AG04450 (cell line): Measurements from ENCODE around the gene OLFML2A. TPM values are rescaled to one million over a fixed set of nuclear protein-coding genes. Genes with fewer than 3 reads are reported as not detected.
"Not testable (repeated sequence)": the region's sequence is repeated elsewhere in the genome, so short reads cannot be mapped to it uniquely, and the experiment has no call there.

Source experiments
- CTCF ChIA-PET: fragments of 300-600, 350-600 bp; formaldehyde crosslinking; extraction: SDS; loops from one replicate; lab custom pipeline; 2022; ENCODE audit warnings: antibody characterized with exemption, inconsistent platforms; lab: Charles Lee
- POLR2A ChIA-PET: fragments of 350-600 bp; formaldehyde crosslinking; extraction: SDS; loops from one replicate; lab custom pipeline; 2021; ENCODE audit warnings: antibody characterized with exemption, inconsistent platforms; lab: Yijun Ruan, JAX
- DNase-seq: peaks from one replicate; pipeline ENCODE4 v3.0.0-alpha.2; 2011; ENCODE audit warnings: low read depth, low spot score
- H3K27ac ChIP-seq: one replicate; pipeline ENCODE4 v1.5.1; 2012; ENCODE audit warnings: low read depth, low read length, control low read depth
- H3K27me3 ChIP-seq: one replicate; pipeline ENCODE4 v1.6.0; 2012; ENCODE audit warnings: low read length; ENCODE audit not compliant: control insufficient read depth, insufficient read depth
- H3K4me3 ChIP-seq: 2 replicates; pipeline ENCODE4 v1.5.1; 2011; ENCODE audit warnings: mild to moderate bottlenecking, low read depth, low read length, control low read depth
- H3K9me3 ChIP-seq: 2 replicates; pipeline ENCODE4 v1.5.1; 2012; ENCODE audit warnings: low read length; ENCODE audit not compliant: control insufficient read depth, insufficient read depth
- polyA plus RNA-seq: library from polyadenylated mRNA; depleted of rRNA; stranded (reverse); fragments of >200 nt; gene quantifications from 2 replicates; pipeline ENCODE4 v1.2.3, GENCODE V29; 2011
- TF ChIP-seq, protein P1 (sequence below): IDR thresholded peaks from 2 replicates; pipeline ENCODE4 v1.5.1; 2011; ENCODE audit warnings: low read depth, low read length, control low read depth, inconsistent platforms

OLFML2A gene
- polyA plus RNA-seq, 1 experiment, result 22.3 TPM

- DNase-seq, result no peak
- Histone ChIP-seq H3K27ac (peak overlapping the region; percentile 70), H3K9me3 (no peaks in the 10 kb centered on the region), H3K4me3 (no peak overlapping the region), H3K27me3 (no peaks in the 10 kb centered on the region)
- TF ChIP-seq, protein P1, sequence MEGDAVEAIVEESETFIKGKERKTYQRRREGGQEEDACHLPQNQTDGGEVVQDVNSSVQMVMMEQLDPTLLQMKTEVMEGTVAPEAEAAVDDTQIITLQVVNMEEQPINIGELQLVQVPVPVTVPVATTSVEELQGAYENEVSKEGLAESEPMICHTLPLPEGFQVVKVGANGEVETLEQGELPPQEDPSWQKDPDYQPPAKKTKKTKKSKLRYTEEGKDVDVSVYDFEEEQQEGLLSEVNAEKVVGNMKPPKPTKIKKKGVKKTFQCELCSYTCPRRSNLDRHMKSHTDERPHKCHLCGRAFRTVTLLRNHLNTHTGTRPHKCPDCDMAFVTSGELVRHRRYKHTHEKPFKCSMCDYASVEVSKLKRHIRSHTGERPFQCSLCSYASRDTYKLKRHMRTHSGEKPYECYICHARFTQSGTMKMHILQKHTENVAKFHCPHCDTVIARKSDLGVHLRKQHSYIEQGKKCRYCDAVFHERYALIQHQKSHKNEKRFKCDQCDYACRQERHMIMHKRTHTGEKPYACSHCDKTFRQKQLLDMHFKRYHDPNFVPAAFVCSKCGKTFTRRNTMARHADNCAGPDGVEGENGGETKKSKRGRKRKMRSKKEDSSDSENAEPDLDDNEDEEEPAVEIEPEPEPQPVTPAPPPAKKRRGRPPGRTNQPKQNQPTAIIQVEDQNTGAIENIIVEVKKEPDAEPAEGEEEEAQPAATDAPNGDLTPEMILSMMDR, result no peak
- POLR2A ChIA-PET, result interaction anchor here (0.8 to 1.4 kb wide), 5 partner anchors 13 to 54 kb away, joined by 4 to 21 read pairs (median 7); partner anchors contain the start of gene OLFML2A
- CTCF ChIA-PET, result interaction anchor here (1.0 to 4.8 kb wide), 3 partner anchors 21 to 57 kb away, joined by 4 to 24 read pairs (median 16); partner anchors contain the start of genes OLFML2A and WDR38
These were observed 54.9 kb downstream of the OLFML2A start for GRCh38 chr9:124831642-124832364.

DNA sequence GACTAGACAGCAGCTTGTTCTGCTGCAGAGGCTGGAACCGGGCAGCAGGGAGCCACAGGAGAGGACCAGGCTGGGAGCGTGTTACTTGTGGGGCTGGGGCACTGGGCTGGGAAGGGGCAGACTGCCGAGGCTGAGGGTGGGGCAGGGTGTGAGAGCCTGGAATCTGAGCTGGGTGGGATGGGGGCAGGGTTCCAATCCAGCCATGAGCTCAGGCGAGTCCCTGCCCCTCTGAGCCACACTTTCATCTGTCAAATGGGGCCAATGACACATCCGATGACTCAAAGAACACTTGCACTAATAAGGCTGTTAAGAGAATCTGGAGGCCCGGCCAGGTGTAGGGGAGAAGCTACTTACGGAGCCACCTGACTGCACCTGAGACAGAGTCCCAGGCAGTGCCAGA lies 57.7 kb downstream of the OLFML2A start:
- Histone ChIP-seq H3K9me3 (no peaks in the 10 kb centered on the region), H3K4me3 (no peak overlapping the region), H3K27me3 (no peaks in the 10 kb centered on the region), H3K27ac (no peak overlapping the region)
- DNase-seq, result no peak
- ChIA-PET POLR2A (interaction anchor here (0.7 to 1.5 kb wide), 3 partner anchors 55 to 105 kb away, joined by 3 to 11 read pairs (median 5); no protein-coding TSS in a partner anchor), CTCF (interaction anchor here (0.6 to 4.8 kb wide), 3 partner anchors 9 to 63 kb away, joined by 3 to 24 read pairs (median 3); partner anchors contain the start of gene WDR38)
- TF ChIP-seq, protein P1, result no peak

DNA sequence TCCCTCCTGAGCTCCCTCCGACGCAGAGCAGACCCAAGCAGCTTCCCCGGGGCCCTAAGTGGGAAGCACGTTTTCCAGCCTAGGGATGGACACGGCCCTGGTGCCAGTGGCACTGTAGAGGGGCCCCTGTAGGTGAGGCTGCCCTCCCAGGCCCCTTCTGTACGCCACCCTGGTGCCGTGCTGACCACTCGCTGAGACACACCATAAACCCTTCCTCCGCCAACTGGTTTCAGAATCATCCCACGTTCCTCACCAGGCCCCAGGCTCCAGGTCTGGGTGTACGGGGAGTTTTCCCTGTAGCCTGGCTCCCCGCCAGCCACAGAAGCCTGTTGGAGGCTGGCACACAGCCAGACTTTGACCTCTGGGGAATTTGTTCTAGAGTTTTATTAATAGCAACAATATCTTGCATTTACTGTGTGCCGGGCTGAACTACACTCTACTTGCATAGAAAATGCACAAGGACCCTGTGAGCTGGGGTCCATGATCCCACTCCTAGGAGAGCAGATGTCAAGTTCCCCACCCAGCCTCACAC lies 58.2 kb downstream of the OLFML2A start:
- Histone ChIP-seq H3K4me3 (no peak overlapping the region), H3K27me3 (no peaks in the 10 kb centered on the region), H3K27ac (no peak overlapping the region), H3K9me3 (no peaks in the 10 kb centered on the region)
- ChIA-PET CTCF (interaction anchor here (0.6 to 4.8 kb wide), 3 partner anchors 8 to 63 kb away, joined by 3 to 24 read pairs (median 3); partner anchors contain the start of gene WDR38), POLR2A (interaction anchor here (0.9 to 1.5 kb wide), 2 partner anchors 55 to 64 kb away, joined by 5 to 11 read pairs; no protein-coding TSS in a partner anchor)
- TF ChIP-seq, protein P1, result no peak
- peak; percentile 52 for DNase-seq

DNA sequence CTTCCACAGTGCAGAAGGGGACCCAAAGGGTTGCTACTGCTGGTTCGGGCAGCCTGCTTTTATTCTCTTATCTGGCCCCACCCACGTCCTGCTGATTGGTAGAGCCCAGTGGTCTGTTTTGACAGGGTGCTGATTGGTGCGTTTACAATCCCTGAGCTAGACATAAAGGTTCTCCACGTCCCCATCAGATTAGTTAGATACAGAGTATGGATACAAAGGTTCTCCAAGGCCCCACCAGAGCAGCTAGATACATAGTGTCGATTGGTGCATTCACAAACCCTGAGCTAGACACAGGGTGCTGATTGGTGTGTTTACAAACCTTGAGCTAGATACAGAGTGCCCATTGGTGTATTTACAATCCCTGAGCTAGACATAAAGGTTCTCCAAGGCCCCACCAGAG lies 61.2 kb downstream of the OLFML2A start:
- CTCF ChIA-PET, result interaction anchor here (0.8 to 1.8 kb wide), 2 partner anchors 14 to 64 kb away, joined by 3 to 6 read pairs; no protein-coding TSS in a partner anchor
- POLR2A ChIA-PET, result interaction anchor here (1.3 kb wide), 1 partner anchor 18 kb away, joined by 4 read pairs; no protein-coding TSS in a partner anchor
- not testable (repeated sequence) for H3K27me3 ChIP-seq, H3K27ac ChIP-seq, DNase-seq, H3K4me3 ChIP-seq, H3K9me3 ChIP-seq

GRCh38 chr9:124838567-124839275 lies 61.8 kb downstream of the OLFML2A start:
- not testable (repeated sequence) for H3K27ac ChIP-seq, DNase-seq, H3K4me3 ChIP-seq, H3K27me3 ChIP-seq, H3K9me3 ChIP-seq
- POLR2A ChIA-PET, result interaction anchor here (1.3 kb wide), 1 partner anchor 18 kb away, joined by 4 read pairs; no protein-coding TSS in a partner anchor
- CTCF ChIA-PET, result interaction anchor here (1.3 to 5.4 kb wide), 4 partner anchors 14 to 64 kb away, joined by 5 to 33 read pairs (median 8); partner anchors contain the start of gene WDR38
